Hepatocyte (in vitro differentiated cells): ENCODE measurements around the gene ZNF584. TPM values are rescaled to one million over a fixed set of nuclear protein-coding genes. Genes with fewer than 3 reads are reported as not detected.

Experiments
- DNase-seq: peaks from one replicate; pipeline ENCODE4 v3.0.0-alpha.2; 2016; ENCODE audit warnings: low spot score
- H2AFZ ChIP-seq: fragments of 200-600 bp; sonication (generic); 2 replicates; pipeline ENCODE4 v1.6.0; 2016; ENCODE audit warnings: antibody characterized with exemption, mild to moderate bottlenecking
- H3K27ac ChIP-seq: fragments of 200-600 bp; sonication (generic); 2 replicates; pipeline ENCODE4 v1.5.1; 2016; ENCODE audit warnings: mild to moderate bottlenecking
- H3K27me3 ChIP-seq: fragments of 200-600 bp; sonication (generic); 2 replicates; pipeline ENCODE4 v1.6.1; 2016
- H3K36me3 ChIP-seq: fragments of 200-600 bp; sonication (generic); replicated peaks from 2 replicates; pipeline ENCODE4 v1.5.1; 2016; ENCODE audit warnings: low read depth; ENCODE audit not compliant: insufficient read depth
- H3K4me1 ChIP-seq: fragments of 200-600 bp; sonication (generic); 2 replicates; pipeline ENCODE4 v1.5.1; 2016; ENCODE audit warnings: mild to moderate bottlenecking, moderate library complexity; ENCODE audit not compliant: insufficient read depth
- H3K4me2 ChIP-seq: fragments of 200-600 bp; sonication (generic); 2 replicates; pipeline ENCODE4 v1.6.0; 2016
- H3K4me3 ChIP-seq: fragments of 200-600 bp; sonication (generic); 2 replicates; pipeline ENCODE4 v1.5.1; 2016; ENCODE audit warnings: mild to moderate bottlenecking
- H3K79me2 ChIP-seq: fragments of 200-600 bp; sonication (generic); 2 replicates; pipeline ENCODE4 v1.6.0; 2017; ENCODE audit warnings: mild to moderate bottlenecking
- H3K9me2 ChIP-seq: fragments of 200-600 bp; sonication (generic); replicated peaks from 2 replicates; pipeline ENCODE4 v1.6.0; 2017; ENCODE audit warnings: mild to moderate bottlenecking; ENCODE audit not compliant: insufficient read depth
- H3K9me3 ChIP-seq: fragments of 200-600 bp; sonication (generic); 2 replicates; pipeline ENCODE4 v1.5.1; 2016; ENCODE audit warnings: low read depth, mild to moderate bottlenecking
- H4K20me1 ChIP-seq: fragments of 200-600 bp; sonication (generic); 2 replicates; pipeline ENCODE4 v1.6.0; 2016; ENCODE audit warnings: mild to moderate bottlenecking; ENCODE audit not compliant: insufficient read depth, poor library complexity, severe bottlenecking
- EZH2 ChIP-seq: fragments of 200-600 bp; sonication (generic); IDR thresholded peaks from 2 replicates; pipeline ENCODE4 v1.6.1; 2016; ENCODE audit warnings: antibody characterized with exemption, mild to moderate bottlenecking, borderline replicate concordance
- EZH2phosphoT487 ChIP-seq: fragments of 200-600 bp; sonication (generic); IDR thresholded peaks from one replicate; pipeline ENCODE4 v1.6.1; 2018; ENCODE audit warnings: antibody characterized with exemption, mild to moderate bottlenecking, low read depth, moderate library complexity; ENCODE audit not compliant: unreplicated experiment, severe bottlenecking
- WGBS: methylation state at CpG from one replicate; pipeline ENCODE4 v1.1.6; 2016; ENCODE audit warnings: low lambda C conversion rate; ENCODE audit errors: missing lambda C conversion rate; 5-methylcytosine and 5-hydroxymethylcytosine counted together
- microRNA-seq: library from miRNA; unstranded; fragments of <30 nt; microRNA quantifications from one replicate; pipeline ENCODE4, GENCODE V29; 2017
- polyA plus RNA-seq: library from polyadenylated mRNA; unstranded; fragments of >200 nt; fragmentation: Nextera tagmentation; extraction: Ambion mirVana; gene quantifications from 2 replicates; pipeline ENCODE4 v1.2.1, GENCODE V29; 2016
- small RNA-seq: library from RNA; depleted of rRNA; stranded (forward); fragments of <200 nt; gene quantifications from one replicate; pipeline ENCODE3, GENCODE V24; 2014
- total RNA-seq: library from RNA; depleted of rRNA; stranded (reverse); fragments of >200 nt; gene quantifications from 2 replicates; pipeline ENCODE4 v1.2.3, GENCODE V29; 2014
- TF ChIP-seq, protein P1 (sequence below): fragments of 200-600 bp; sonication (generic); IDR thresholded peaks from 2 replicates; pipeline ENCODE4 v1.5.1; 2016; ENCODE audit warnings: antibody characterized with exemption, mild to moderate bottlenecking; ENCODE audit not compliant: poor library complexity

Gene ZNF584
- total and polyA plus RNA-seq, 2 experiments from 2014 or later, result 5.5 to 7.9 TPM

DNA sequence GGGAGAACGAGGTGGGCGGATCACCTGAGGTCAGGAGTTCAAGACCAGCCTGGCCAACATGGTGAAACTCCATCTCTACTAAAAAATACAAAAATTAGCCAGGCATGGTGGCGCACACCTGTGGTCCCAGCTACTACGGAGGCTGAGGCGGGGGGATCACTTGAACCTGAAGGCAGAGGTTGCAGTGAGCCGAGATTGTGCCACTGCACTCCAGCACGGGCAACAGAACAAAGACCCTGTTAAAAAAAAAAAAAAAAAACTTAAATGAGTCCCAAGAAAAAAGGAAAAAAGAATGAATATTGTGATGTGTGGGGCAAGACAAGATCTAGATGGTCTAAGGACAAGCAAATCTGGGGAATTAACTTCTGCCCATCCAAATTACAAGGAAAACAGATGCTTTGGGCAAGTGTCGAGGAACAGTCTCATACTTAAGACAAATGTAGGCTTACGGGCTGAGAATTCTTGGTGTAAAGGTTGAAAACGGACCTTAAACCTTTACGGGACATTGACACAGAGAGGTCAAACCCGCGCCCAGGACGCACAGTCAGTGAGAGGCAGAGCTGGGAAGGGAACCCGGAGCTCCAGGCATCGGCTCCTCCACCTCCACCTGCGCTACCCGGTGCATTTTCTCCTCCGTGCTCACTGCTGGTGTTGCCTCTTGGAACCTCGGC is 57.8 kb downstream of the ZNF584 start:
- whole genome bisulfite sequencing, result 39% methylated on average over 20 of the region's 20 CpGs
- peak overlapping the region; percentile 84 for H2AFZ ChIP-seq
- H3K4me1 ChIP-seq, result no peaks in the 10 kb centered on the region
- H3K4me2 ChIP-seq, result peak overlapping the region; percentile 82
- DNase-seq, result no peak
- H3K9me3 ChIP-seq, result no peaks in the 10 kb centered on the region
- no peak overlapping the region for H3K27ac ChIP-seq
- peaks cover 18% of the 10 kb centered on the region for H3K79me2 ChIP-seq
- no peaks in the 10 kb centered on the region for H3K27me3 ChIP-seq
- peaks cover 6% of the 10 kb centered on the region for H4K20me1 ChIP-seq
- no peaks in the 10 kb centered on the region for H3K36me3 ChIP-seq
- no peaks in the 10 kb centered on the region for H3K9me2 ChIP-seq
- peak overlapping the region; percentile 38 for H3K4me3 ChIP-seq
- TF ChIP-seq EZH2phosphoT487, result no peak
- TF ChIP-seq, protein P1, sequence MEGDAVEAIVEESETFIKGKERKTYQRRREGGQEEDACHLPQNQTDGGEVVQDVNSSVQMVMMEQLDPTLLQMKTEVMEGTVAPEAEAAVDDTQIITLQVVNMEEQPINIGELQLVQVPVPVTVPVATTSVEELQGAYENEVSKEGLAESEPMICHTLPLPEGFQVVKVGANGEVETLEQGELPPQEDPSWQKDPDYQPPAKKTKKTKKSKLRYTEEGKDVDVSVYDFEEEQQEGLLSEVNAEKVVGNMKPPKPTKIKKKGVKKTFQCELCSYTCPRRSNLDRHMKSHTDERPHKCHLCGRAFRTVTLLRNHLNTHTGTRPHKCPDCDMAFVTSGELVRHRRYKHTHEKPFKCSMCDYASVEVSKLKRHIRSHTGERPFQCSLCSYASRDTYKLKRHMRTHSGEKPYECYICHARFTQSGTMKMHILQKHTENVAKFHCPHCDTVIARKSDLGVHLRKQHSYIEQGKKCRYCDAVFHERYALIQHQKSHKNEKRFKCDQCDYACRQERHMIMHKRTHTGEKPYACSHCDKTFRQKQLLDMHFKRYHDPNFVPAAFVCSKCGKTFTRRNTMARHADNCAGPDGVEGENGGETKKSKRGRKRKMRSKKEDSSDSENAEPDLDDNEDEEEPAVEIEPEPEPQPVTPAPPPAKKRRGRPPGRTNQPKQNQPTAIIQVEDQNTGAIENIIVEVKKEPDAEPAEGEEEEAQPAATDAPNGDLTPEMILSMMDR, result no peak
- TF ChIP-seq EZH2, result no peak

DNA sequence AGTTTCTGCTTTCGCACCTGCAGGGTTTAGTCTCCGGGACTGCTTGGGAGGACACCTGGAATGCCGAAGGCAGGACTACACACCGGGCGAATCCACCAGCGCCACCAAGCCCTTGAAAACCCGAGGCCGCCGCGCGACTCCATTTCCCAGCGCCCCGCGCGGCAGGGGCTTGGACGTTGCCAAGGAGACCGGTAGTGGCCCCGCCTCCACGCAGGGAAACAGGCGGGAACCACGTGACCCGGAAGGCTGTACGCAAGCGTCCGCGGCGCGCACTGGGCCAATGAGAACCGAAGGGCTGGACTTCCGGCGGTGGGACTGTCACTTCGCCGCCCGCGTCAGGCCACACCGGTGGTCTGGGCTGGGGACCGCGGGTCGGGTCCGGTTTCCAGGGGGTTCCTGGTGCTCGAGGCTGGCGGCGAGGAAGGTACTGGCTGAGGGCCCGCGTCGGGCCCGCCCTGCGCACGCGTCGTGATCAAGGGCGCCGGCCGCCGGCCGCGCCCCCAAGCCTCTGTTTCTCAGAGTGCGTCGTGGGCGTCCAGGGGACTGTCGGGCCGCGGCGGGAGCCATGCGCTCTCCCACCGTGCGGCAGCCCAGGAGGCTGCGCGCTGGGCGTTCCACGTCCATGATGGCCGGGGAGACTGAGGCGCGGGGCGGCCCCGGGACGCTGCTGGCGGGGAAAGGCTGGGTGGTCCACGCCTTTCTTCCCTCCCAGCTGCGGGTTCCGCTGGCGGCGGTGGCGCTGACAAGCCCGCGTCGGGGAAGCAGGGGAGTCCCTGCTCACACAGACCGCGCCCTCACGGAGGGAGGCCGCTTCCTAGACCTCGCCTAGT is 58.5 kb downstream of the ZNF584 start, which contains the start of gene ZNF324:
Gene ZNF324, plus strand, starts transcription at position 321 of the 830 bp plus-strand sequence. CDS start 2,106 bp downstream, outside the sequence.
- Histone ChIP-seq H3K4me3 (peak within 1 kb of the TSS; percentile 38), H3K9me3 (no peaks in the 10 kb centered on the region), H3K4me1 (no peaks in the 10 kb centered on the region), H4K20me1 (peaks cover 6% of the 10 kb centered on the region), H3K4me2 (peak within 1 kb of the TSS; percentile 86), H3K27ac (peak within 1 kb of the TSS; percentile 81), H3K27me3 (no peaks in the 10 kb centered on the region), H3K79me2 (peaks cover 18% of the 10 kb centered on the region), H3K36me3 (no peaks in the 10 kb centered on the region), H3K9me2 (no peaks in the 10 kb centered on the region), H2AFZ (peak within 1 kb of the TSS; percentile 84)
- DNase-seq, result peak; percentile 100
- under 1% methylated on average over 84 of the region's 92 CpGs for WGBS
- TF ChIP-seq EZH2phosphoT487, result no peak
- TF ChIP-seq, protein P1, result no peak
- no peak for TF ChIP-seq EZH2

Small RNA genes within 50 kb of the gene (microRNA-seq; reads per million reads assigned to microRNA genes)
- not detected for gene MIR4754

Small RNA genes within 50 kb of the gene (small RNA-seq; reads per million reads assigned to genes)
- gene MIR4754 (not detected), gene RNA5SP473 (0.12 reads per million)

Other genes with a start within 250 kb of the ZNF584 start
- 28.1 and 28.8 TPM in 2 replicates for gene ZNF274, start 225.6 kb upstream of the ZNF584 start, total RNA-seq
- gene ZNF274, start 225.6 kb upstream of the ZNF584 start, polyA plus RNA-seq, result 29.0 and 30.8 TPM in 2 replicates
- gene ZNF544, start 179.7 kb upstream of the ZNF584 start, total RNA-seq, result 19.3 and 34.1 TPM in 2 replicates
- gene ZNF544, start 179.7 kb upstream of the ZNF584 start, polyA plus RNA-seq, result 12.3 and 17.2 TPM in 2 replicates
- 7.1 and 8.7 TPM in 2 replicates for gene ZNF8, start 129.7 kb upstream of the ZNF584 start, total RNA-seq
- 1.0 and 1.4 TPM in 2 replicates for gene ZNF8, start 129.7 kb upstream of the ZNF584 start, polyA plus RNA-seq
- 57.9 and 73.2 TPM in 2 replicates for gene ERVK3-1, start 103.3 kb upstream of the ZNF584 start, total RNA-seq
- 68.9 and 71.7 TPM in 2 replicates for gene ERVK3-1, start 103.3 kb upstream of the ZNF584 start, polyA plus RNA-seq
- 1.3 and 2.0 TPM in 2 replicates for gene ZSCAN22, start 81.7 kb upstream of the ZNF584 start, total RNA-seq
- 2.2 and 3.0 TPM in 2 replicates for gene ZSCAN22, start 81.7 kb upstream of the ZNF584 start, polyA plus RNA-seq
- gene A1BG, start 55.2 kb upstream of the ZNF584 start, total RNA-seq, result 35.9 and 45.5 TPM in 2 replicates
- gene A1BG, start 55.2 kb upstream of the ZNF584 start, polyA plus RNA-seq, result 106 and 108 TPM in 2 replicates
- gene ZNF497, start 45.9 kb upstream of the ZNF584 start, total RNA-seq, result 1.5 and 1.6 TPM in 2 replicates
- gene ZNF497, start 45.9 kb upstream of the ZNF584 start, polyA plus RNA-seq, result 3.3 and 4.3 TPM in 2 replicates
- gene ZNF837, start 27.6 kb upstream of the ZNF584 start, total RNA-seq, result 5.0 and 5.9 TPM in 2 replicates
- gene ZNF837, start 27.6 kb upstream of the ZNF584 start, polyA plus RNA-seq, result 5.4 and 9.7 TPM in 2 replicates
- 1,644 and 2,420 TPM in 2 replicates for gene RPS5, start 21.4 kb upstream of the ZNF584 start, total RNA-seq
- 562 and 565 TPM in 2 replicates for gene RPS5, start 21.4 kb upstream of the ZNF584 start, polyA plus RNA-seq
- not detected in 2 replicates for gene RNF225, start 13.0 kb upstream of the ZNF584 start, total RNA-seq
- 0.47 TPM in 1 of 2 replicates, not detected in the other for gene RNF225, start 13.0 kb upstream of the ZNF584 start, polyA plus RNA-seq
- gene ZNF132, start 31.5 kb downstream of the ZNF584 start, total RNA-seq, result 1.0 and 1.5 TPM in 2 replicates
- gene ZNF132, start 31.5 kb downstream of the ZNF584 start, polyA plus RNA-seq, result 0.35 and 0.95 TPM in 2 replicates
- gene ZNF324B, start 43.0 kb downstream of the ZNF584 start, total RNA-seq, result 5.8 and 7.0 TPM in 2 replicates
- 1.9 and 2.4 TPM in 2 replicates for gene ZNF324B, start 43.0 kb downstream of the ZNF584 start, polyA plus RNA-seq
- gene ZNF324, start 58.4 kb downstream of the ZNF584 start, total RNA-seq, result 8.7 and 13.1 TPM in 2 replicates
- gene ZNF324, start 58.4 kb downstream of the ZNF584 start, polyA plus RNA-seq, result 9.1 and 9.3 TPM in 2 replicates
- gene ZNF446, start 67.7 kb downstream of the ZNF584 start, total RNA-seq, result 11.2 and 20.5 TPM in 2 replicates
- 13.8 and 20.7 TPM in 2 replicates for gene ZNF446, start 67.7 kb downstream of the ZNF584 start, polyA plus RNA-seq
- gene SLC27A5, start 103.3 kb downstream of the ZNF584 start, total RNA-seq, result 8.4 and 9.0 TPM in 2 replicates
- gene SLC27A5, start 103.3 kb downstream of the ZNF584 start, polyA plus RNA-seq, result 13.8 and 19.1 TPM in 2 replicates
- gene ZBTB45, start 111.2 kb downstream of the ZNF584 start, total RNA-seq, result 3.3 and 5.4 TPM in 2 replicates
- 18.5 and 21.6 TPM in 2 replicates for gene ZBTB45, start 111.2 kb downstream of the ZNF584 start, polyA plus RNA-seq
- 189 and 191 TPM in 2 replicates for gene TRIM28, start 135.4 kb downstream of the ZNF584 start, total RNA-seq
- 159 and 180 TPM in 2 replicates for gene TRIM28, start 135.4 kb downstream of the ZNF584 start, polyA plus RNA-seq
- 88.4 and 122 TPM in 2 replicates for gene CHMP2A, start 146.5 kb downstream of the ZNF584 start, total RNA-seq
- 188 and 196 TPM in 2 replicates for gene CHMP2A, start 146.5 kb downstream of the ZNF584 start, polyA plus RNA-seq
- 48.5 and 54.4 TPM in 2 replicates for gene UBE2M, start 150.0 kb downstream of the ZNF584 start, total RNA-seq
- gene UBE2M, start 150.0 kb downstream of the ZNF584 start, polyA plus RNA-seq, result 111 TPM in 2 replicates
- 19.0 and 23.5 TPM in 2 replicates for gene MZF1, start 164.7 kb downstream of the ZNF584 start, total RNA-seq
- gene MZF1, start 164.7 kb downstream of the ZNF584 start, polyA plus RNA-seq, result 19.9 and 29.0 TPM in 2 replicates